ENCODE measurements around the gene ARMC2. TPM values are rescaled to one million over a fixed set of nuclear protein-coding genes. Genes with fewer than 3 reads are reported as not detected.

The ARMC2 gene
- total RNA-seq, 2 experiments from 2014 or later = 10.0 to 10.2 TPM

DNA sequence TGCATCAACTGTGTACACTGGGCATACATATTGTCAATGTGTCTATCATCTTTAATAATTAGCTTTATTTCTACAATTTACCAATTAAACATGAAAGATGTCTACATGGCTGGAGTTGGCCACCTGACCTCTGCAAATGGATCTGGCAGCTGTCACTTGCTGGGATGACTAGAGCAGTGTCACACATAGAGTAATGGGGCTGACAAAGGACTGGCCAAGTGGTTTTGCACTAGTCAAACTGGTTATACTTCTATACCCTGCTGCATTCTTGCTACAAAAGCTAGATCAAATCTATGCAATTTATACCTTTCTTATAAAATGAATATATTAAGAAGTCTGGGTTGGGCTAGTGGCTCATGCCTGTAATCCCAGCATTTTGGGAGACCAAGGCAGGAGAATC is 147.1 kb downstream of the ARMC2 start:
- ChIA-PET CTCF (interaction anchor here (1.1 to 1.2 kb wide), 2 partner anchors 15 to 70 kb away, joined by 3 to 4 read pairs; no protein-coding TSS in a partner anchor), POLR2A (no interaction called here)
- no peaks in the 10 kb centered on the region for H3K9me3 Mint-ChIP-seq
- H3K36me3 Mint-ChIP-seq (ENCODE audit: low read depth) = peaks cover 42% of the 10 kb centered on the region
- no peak overlapping the region for H3K4me3 Mint-ChIP-seq
- H3K4me1 Mint-ChIP-seq = no peaks in the 10 kb centered on the region
- no peak for DNase-seq
- H3K27me3 Mint-ChIP-seq = no peaks in the 10 kb centered on the region
- no peak overlapping the region for H3K27ac Mint-ChIP-seq

DNA sequence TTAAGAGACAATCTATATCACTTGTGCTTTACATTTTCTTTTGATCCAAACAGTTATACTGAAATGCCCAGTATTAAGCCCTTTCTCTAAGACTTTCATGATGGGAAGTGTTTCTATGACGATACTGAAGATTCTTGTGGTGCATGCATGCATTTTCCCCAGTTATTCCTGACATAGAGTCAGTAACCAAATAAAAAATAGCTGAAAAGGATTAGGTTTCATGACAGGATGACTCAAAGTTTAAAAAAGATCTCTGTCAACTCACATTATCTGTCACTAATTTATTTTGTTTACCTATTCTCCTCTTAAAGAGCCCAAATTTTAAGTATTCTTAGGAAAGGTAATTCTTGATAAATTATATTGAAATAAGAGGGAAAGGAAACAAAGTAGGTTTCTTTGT is 148.0 kb downstream of the ARMC2 start:
- no peak for DNase-seq
- H3K36me3 Mint-ChIP-seq (ENCODE audit: low read depth) = peaks cover 36% of the 10 kb centered on the region
- ChIA-PET POLR2A (no interaction called here), CTCF (interaction anchor here (1.2 kb wide), 1 partner anchor 8 kb away, joined by 4 read pairs; no protein-coding TSS in a partner anchor)
- no peaks in the 10 kb centered on the region for H3K9me3 Mint-ChIP-seq
- H3K27ac Mint-ChIP-seq = no peak overlapping the region
- no peaks in the 10 kb centered on the region for H3K4me1 Mint-ChIP-seq
- H3K27me3 Mint-ChIP-seq = no peaks in the 10 kb centered on the region
- H3K4me3 Mint-ChIP-seq = no peak overlapping the region

DNA sequence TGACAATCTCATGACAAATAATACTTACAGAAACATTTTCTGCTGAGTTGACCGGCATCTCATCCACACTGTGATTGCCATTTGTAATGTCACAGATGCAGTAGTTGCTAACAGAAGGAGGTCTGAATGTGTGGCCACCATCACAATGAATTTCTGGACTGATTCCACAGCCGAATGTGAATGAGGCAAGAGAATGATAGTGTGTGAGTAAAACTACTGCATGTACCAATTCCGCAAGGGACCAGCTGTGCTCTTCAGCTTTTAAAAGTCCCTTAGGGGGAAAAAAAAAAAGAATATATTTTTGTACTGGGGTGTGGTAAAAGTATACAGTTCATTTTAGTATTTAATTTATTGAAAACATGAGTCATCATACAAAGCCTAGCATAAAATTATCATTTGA is 150.3 kb downstream of the ARMC2 start:
- H3K27me3 Mint-ChIP-seq = no peaks in the 10 kb centered on the region
- ChIA-PET POLR2A (no interaction called here), CTCF (no interaction called here)
- DNase-seq = no peak
- H3K4me1 Mint-ChIP-seq = peaks cover 9% of the 10 kb centered on the region
- peaks cover 28% of the 10 kb centered on the region for H3K36me3 Mint-ChIP-seq (ENCODE audit: low read depth)
- H3K4me3 Mint-ChIP-seq = no peak overlapping the region
- H3K9me3 Mint-ChIP-seq = no peaks in the 10 kb centered on the region
- H3K27ac Mint-ChIP-seq = no peak overlapping the region

DNA sequence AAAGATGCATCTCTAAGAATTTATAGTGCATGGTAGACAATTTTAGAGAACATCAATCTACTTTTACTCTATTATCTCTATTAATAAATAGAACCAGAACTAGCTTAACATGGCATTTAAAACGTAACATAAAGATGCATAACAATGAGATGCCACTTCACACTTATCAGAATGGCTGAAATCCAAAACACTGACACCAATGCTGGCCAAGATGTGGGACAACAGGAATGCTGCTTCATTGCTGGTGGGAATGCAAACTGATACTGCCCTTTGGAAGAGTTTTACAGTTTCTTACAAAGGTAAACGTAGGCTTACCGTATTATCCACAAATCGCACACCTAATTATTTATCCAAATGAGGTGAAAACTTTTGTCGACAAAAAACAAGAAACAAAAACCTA is 151.2 kb downstream of the ARMC2 start:
- Mint-ChIP-seq H3K9me3 (no peaks in the 10 kb centered on the region), H3K4me1 (peaks cover 10% of the 10 kb centered on the region), H3K27ac (no peak overlapping the region), H3K27me3 (no peaks in the 10 kb centered on the region), H3K36me3 (ENCODE audit: low read depth) (peaks cover 28% of the 10 kb centered on the region), H3K4me3 (no peak overlapping the region)
- DNase-seq = no peak
- ChIA-PET CTCF (no interaction called here), POLR2A (no interaction called here)

DNA sequence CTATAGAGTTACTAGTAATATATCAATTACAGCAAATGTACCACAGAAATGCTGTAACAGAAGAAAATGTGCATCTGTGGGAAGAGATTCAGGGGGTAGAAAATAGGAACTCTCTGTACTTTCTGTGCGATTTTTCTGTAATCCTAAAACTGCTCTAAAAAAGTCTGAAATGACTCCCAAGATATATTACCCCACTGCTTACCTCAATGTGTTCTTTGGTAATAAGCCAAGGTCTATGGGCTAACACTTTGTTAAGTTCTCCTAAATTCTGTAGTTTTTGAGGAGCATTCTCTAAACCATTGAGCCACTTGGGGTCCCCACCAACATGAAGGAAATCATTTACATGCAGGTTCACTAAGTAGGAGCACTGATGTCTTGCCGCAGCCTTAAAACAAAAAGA is 152.1 kb downstream of the ARMC2 start:
- no peak for DNase-seq
- CTCF ChIA-PET = interaction anchor here (1.3 kb wide), 1 partner anchor 16 kb away, joined by 3 read pairs; no protein-coding TSS in a partner anchor
- peaks cover 10% of the 10 kb centered on the region for H3K4me1 Mint-ChIP-seq
- no peaks in the 10 kb centered on the region for H3K27me3 Mint-ChIP-seq
- H3K36me3 Mint-ChIP-seq (ENCODE audit: low read depth) = peaks cover 28% of the 10 kb centered on the region
- POLR2A ChIA-PET = no interaction called here
- no peak overlapping the region for H3K4me3 Mint-ChIP-seq
- H3K27ac Mint-ChIP-seq = no peak overlapping the region
- no peaks in the 10 kb centered on the region for H3K9me3 Mint-ChIP-seq

DNA sequence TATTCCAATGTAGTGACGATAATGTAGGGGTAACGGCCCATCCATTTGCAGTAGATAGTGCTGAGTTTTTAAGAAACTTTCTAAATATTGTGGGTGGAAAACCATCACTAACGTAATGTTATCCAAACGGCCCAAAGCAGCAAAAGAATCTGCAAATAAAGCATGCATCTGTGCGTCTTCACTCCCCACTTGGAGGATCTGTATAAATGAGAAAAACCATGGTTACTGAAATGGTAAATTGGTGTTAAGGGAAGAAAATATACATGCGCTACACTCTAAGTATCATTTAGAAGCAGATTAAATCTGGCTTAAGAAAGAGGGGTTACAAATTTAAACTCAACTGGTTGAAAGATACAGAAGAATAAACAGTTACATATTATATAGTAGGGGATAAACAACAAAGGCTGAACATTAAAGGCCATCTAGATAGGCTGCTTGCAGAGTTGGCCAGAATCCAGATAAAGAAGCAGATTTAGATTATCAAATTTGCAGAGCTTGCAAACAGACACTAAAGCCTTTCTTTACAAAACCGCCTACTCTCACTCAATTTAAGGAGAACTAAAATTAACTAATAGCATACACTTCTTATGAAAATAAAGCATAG is 153.2 kb downstream of the ARMC2 start:
- peaks cover 13% of the 10 kb centered on the region for H3K4me1 Mint-ChIP-seq
- POLR2A ChIA-PET = no interaction called here

DNA sequence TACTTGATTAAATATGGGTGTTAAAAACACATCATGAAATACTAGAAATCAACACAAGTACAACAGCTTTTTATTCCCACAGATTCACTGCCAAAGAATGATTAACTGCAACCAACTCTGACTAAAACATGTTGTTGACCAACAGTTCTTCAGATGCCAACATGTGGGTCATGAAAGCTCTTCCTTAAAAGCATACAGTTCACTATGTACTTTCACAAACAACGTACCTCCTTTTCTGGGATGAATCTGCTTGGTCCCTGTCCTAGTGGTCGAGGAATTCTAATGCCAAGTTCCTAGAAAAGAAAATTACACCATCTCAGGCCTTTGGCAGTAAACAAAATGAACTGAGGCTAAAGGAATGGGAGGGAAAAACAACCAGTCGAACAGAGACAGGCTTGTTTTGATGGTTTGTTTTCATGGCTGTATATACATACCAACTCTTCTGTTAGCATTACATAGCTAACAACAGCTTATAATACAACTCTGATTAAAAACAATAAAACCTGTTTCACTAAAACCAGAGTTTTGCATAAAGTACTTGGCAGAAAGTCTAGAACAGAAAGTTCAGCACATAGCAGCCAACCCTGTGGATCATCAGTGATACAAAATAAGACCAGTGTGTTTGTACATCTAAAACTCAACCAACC is 154.0 kb downstream of the ARMC2 start:
- H3K27me3 Mint-ChIP-seq = no peaks in the 10 kb centered on the region
- peaks cover 21% of the 10 kb centered on the region for H3K4me1 Mint-ChIP-seq
- ChIA-PET CTCF (interaction anchor here (0.7 kb wide), 1 partner anchor 157 kb away, joined by 3 read pairs; no protein-coding TSS in a partner anchor), POLR2A (no interaction called here)
- DNase-seq = no peak
- H3K36me3 Mint-ChIP-seq (ENCODE audit: low read depth) = peaks cover 28% of the 10 kb centered on the region
- no peaks in the 10 kb centered on the region for H3K9me3 Mint-ChIP-seq
- no peak overlapping the region for H3K27ac Mint-ChIP-seq
- H3K4me3 Mint-ChIP-seq = no peak overlapping the region

More for the DNA sequence above, 153.2 kb downstream of the ARMC2 start:
- Mint-ChIP-seq H3K27me3 (no peaks in the 10 kb centered on the region), H3K27ac (no peak overlapping the region), H3K4me3 (no peak overlapping the region), H3K36me3 (ENCODE audit: low read depth) (peaks cover 23% of the 10 kb centered on the region), H3K9me3 (no peaks in the 10 kb centered on the region)
- DNase-seq = no peak
- CTCF ChIA-PET = no interaction called here

DNA sequence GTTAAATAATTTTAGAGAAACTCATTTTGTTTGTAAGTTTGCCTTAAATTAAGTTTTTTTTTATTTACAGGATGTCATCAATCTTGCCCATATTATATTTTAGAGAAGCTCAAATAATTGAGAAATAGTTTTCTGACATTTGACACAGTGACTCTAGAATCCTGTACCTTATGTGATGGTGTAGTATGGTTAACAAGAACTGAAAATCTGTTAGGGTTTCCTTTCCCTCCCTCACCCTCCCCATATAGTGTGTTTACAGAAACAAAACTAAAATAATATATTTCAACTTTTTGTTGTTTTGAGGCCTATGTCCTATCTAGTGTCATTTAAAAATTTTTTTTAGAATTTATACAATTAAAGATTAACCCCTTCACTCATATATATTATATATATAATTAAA is 154.7 kb downstream of the ARMC2 start:
- Mint-ChIP-seq H3K36me3 (ENCODE audit: low read depth) (peaks cover 22% of the 10 kb centered on the region), H3K4me3 (no peak overlapping the region), H3K4me1 (peaks cover 27% of the 10 kb centered on the region), H3K27ac (no peak overlapping the region), H3K9me3 (no peaks in the 10 kb centered on the region), H3K27me3 (no peaks in the 10 kb centered on the region)
- ChIA-PET POLR2A (no interaction called here), CTCF (no interaction called here)
- no peak for DNase-seq

DNA sequence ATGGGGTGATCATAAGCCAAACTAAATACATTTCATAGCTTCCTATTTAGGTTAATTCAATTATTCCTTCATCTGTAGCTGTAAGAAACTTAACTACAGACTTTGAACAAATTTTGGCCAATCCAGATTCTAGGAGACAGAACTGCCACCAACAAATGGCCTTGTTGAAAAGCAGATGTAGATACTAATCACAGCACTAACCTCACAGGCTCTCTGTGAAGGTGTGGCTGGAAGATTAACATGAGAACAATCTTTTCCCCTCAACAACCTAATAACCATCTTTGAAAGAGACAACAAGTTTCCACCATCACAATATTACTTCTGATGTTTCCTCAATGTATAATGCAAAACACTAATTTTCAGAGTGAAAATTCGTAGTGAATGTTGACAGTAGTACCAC is 158.6 kb downstream of the ARMC2 start:
- H3K27ac Mint-ChIP-seq = peak overlapping the region; percentile 19
- peaks cover 45% of the 10 kb centered on the region for H3K4me1 Mint-ChIP-seq
- DNase-seq = no peak
- peaks cover 9% of the 10 kb centered on the region for H3K36me3 Mint-ChIP-seq (ENCODE audit: low read depth)
- CTCF ChIA-PET = no interaction called here
- peak overlapping the region; percentile 60 for H3K4me3 Mint-ChIP-seq
- no peaks in the 10 kb centered on the region for H3K27me3 Mint-ChIP-seq
- no peaks in the 10 kb centered on the region for H3K9me3 Mint-ChIP-seq
- POLR2A ChIA-PET = no interaction called here

DNA sequence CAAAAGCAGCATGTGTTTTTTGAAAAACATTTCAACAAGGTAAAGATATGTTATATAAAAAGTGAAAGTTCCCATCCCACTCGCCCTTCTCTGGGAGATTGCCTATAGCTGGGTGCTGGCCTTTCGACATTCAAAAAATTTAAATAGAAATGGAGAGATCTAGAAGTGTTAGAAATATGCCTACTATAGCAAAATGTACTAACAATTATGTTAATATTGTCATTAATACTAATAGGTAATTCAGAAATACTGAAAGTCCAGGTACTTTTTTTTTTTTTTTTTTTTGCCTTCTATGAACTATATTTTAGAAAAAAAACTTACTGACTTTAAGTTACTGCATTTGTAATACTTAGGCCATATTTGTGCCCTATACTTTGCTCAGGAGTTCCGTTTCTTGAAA is 159.3 kb downstream of the ARMC2 start:
- Mint-ChIP-seq H3K27ac (peak overlapping the region; percentile 25), H3K4me1 (peaks cover 40% of the 10 kb centered on the region), H3K9me3 (no peaks in the 10 kb centered on the region), H3K4me3 (peak overlapping the region; percentile 96), H3K36me3 (ENCODE audit: low read depth) (peaks cover 9% of the 10 kb centered on the region), H3K27me3 (no peaks in the 10 kb centered on the region)
- CTCF ChIA-PET = no interaction called here
- POLR2A ChIA-PET = no interaction called here
- no peak for DNase-seq

DNA sequence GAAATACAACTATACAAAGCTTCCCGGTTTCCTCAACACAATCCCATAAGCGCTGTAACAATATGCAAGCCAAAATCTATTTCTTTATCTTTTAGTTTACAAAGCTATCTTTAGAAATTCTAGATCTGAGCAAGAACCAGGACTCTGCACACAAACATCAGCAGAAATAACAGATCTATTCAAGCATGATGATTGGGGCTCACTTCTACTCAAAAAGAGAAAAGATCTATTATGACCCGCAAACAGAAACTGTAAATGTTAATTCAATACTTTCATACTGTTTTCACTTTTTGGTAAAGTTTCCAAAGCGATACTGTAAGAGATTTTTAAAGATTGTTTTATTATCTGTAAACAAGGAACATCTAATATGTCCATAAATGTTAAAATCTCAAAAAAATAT is 159.8 kb downstream of the ARMC2 start:
- peak overlapping the region; percentile 96 for H3K4me3 Mint-ChIP-seq
- peaks cover 9% of the 10 kb centered on the region for H3K36me3 Mint-ChIP-seq (ENCODE audit: low read depth)
- H3K27ac Mint-ChIP-seq = peak overlapping the region; percentile 97
- POLR2A ChIA-PET = no interaction called here
- DNase-seq = no peak
- H3K4me1 Mint-ChIP-seq = peaks cover 39% of the 10 kb centered on the region
- no peaks in the 10 kb centered on the region for H3K9me3 Mint-ChIP-seq
- H3K27me3 Mint-ChIP-seq = no peaks in the 10 kb centered on the region
- CTCF ChIA-PET = interaction anchor here (1.3 kb wide), 1 partner anchor 61 kb away, joined by 3 read pairs; no protein-coding TSS in a partner anchor

DNA sequence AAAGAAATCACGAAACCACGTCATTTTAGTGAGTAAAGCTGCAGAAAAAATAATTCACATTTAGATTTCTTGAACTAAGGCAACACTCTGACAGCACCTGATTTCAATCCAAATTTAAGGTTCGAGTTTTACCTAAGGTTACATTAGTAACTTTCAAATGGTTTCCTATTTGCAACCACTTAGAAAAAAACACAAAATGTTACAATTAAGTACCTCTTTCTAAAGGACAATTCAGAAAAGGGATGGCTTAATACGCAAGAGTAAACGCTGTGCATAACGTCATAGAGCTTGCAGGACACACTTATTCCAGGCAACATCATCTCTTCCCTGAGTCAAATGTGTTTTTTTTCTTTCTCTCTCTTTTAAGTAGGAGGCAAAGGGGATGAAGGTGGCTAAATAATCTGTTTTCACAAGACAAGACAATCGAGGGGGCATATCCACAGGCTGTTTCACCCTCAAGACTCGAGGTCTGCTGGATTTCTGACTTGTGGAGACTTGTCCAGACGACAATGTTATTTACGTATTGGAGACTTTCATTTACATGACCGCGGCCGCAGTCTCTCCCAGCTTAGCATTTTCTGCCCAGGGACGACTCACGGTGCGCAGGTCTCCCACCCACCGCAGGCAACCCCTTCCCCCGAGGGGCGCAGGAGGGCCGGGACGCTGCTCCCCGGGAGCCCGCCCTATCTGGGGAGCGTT is 160.5 kb downstream of the ARMC2 start:
- POLR2A ChIA-PET = interaction anchor here (0.6 kb wide), 2 partner anchors 27 to 51 kb away, joined by 3 read pairs; no protein-coding TSS in a partner anchor
- H3K4me1 Mint-ChIP-seq = peaks cover 37% of the 10 kb centered on the region

More for the DNA sequence above, 160.5 kb downstream of the ARMC2 start:
- H3K4me3 Mint-ChIP-seq = peak overlapping the region; percentile 96
- no peaks in the 10 kb centered on the region for H3K27me3 Mint-ChIP-seq
- CTCF ChIA-PET = interaction anchor here (0.6 to 1.3 kb wide), 3 partner anchors 62 to 134 kb away, joined by 3 read pairs; no protein-coding TSS in a partner anchor
- peak overlapping the region; percentile 97 for H3K27ac Mint-ChIP-seq
- no peaks in the 10 kb centered on the region for H3K9me3 Mint-ChIP-seq
- peaks cover 9% of the 10 kb centered on the region for H3K36me3 Mint-ChIP-seq (ENCODE audit: low read depth)
- peak; percentile 14 for DNase-seq

Data from activated CD4-positive, alpha-beta T cell treated with anti-CD3 and anti-CD28 coated beads, Interleukin-2, amount 10 ng/mL, durations not matched to agents 7 days and 5 days (primary cell).